B cell (primary cell): Measurements from ENCODE around the gene NLRP5. TPM values are rescaled to one million over a fixed set of nuclear protein-coding genes. Genes with fewer than 3 reads are reported as not detected.
A peak's percentile ranks its signal among the peaks of the same experiment; 100 is the strongest.

ENCODE experiments used
- ATAC-seq: fragments of 200-7000 bp; cut with Tn5 transposase; one replicate; pipeline ENCODE4 v1.10.0; 2021; ENCODE audit warnings: low read depth, mild to moderate bottlenecking, moderate number of reproducible peaks, moderate library complexity
- CTCF ChIA-PET: fragments of 350-600 bp; sonication (Branson Sonifier 250); formaldehyde crosslinking; loops from one replicate; lab custom pipeline; 2021; ENCODE audit warnings: antibody characterized with exemption, inconsistent platforms; lab: Charles Lee
- POLR2A ChIA-PET: fragments of 350-600 bp; sonication (Branson Sonifier 250); formaldehyde crosslinking; loops from one replicate; lab custom pipeline; 2021; ENCODE audit warnings: antibody characterized with exemption; lab: Charles Lee
- DNase-seq: peaks from one replicate; pipeline ENCODE4 v3.0.0; 2013
- H2AFZ ChIP-seq: 2 replicates; pipeline ENCODE4 v1.6.1; 2012; ENCODE audit warnings: mild to moderate bottlenecking, low read depth, low read length; ENCODE audit not compliant: insufficient read depth, poor library complexity, severe bottlenecking
- H3K27ac ChIP-seq, 2 donors: 1 replicate in 1 of 2; 2 replicates in 1 of 2; pipeline ENCODE4 v1.5.1; 2012 to 2013; ENCODE audit warnings: low read length in 2 of 2, mild to moderate bottlenecking in 2 of 2, moderate library complexity in 1 of 2
- H3K27me3 ChIP-seq, 4 experiments: fragments of 200-600 bp in 1 of 4; sonication (generic) in 1 of 4; replicated peaks in 1 of 4; 1 replicate in 2 of 4; 2 replicates in 2 of 4; pipeline versions ENCODE4 v1.6.1 to v1.7.0; 2013 to 2016; ENCODE audit warnings: low read length in 3 of 4, mild to moderate bottlenecking in 2 of 4, mixed read lengths in 1 of 4, moderate library complexity in 1 of 4; ENCODE audit not compliant: insufficient read depth in 4 of 4, control insufficient read depth in 3 of 4; ENCODE audit errors: control extremely low read depth in 1 of 4
- H3K36me3 ChIP-seq, 2 experiments: replicated peaks in 1 of 2; 1 replicate in 1 of 2; 2 replicates in 1 of 2; pipeline versions ENCODE4 v1.6.1 to v1.7.1; 2013; ENCODE audit warnings: low read length in 1 of 2; ENCODE audit not compliant: insufficient read depth in 2 of 2, control insufficient read depth in 1 of 2; ENCODE audit errors: control extremely low read depth in 1 of 2, extremely low read depth in 1 of 2
- H3K4me1 ChIP-seq, 2 donors: fragments of 200-600 bp in 1 of 2; sonication (generic) in 1 of 2; 1 replicate in 1 of 2; 2 replicates in 1 of 2; pipeline versions ENCODE4 v1.5.1 to v1.6.1; 2013 to 2017; ENCODE audit warnings: low read length in 2 of 2; ENCODE audit not compliant: control insufficient read depth in 2 of 2, insufficient read depth in 2 of 2
- H3K4me2 ChIP-seq: replicated peaks from 2 replicates; pipeline ENCODE3; 2012; ENCODE audit warnings: mild to moderate bottlenecking, low read depth, low read length; ENCODE audit not compliant: poor library complexity, severe bottlenecking
- H3K4me3 ChIP-seq, 5 experiments: fragments of 200-600 bp in 1 of 5; sonication (generic) in 1 of 5; 1 replicate in 3 of 5; 2 replicates in 2 of 5; pipeline versions ENCODE4 v1.5.1 to v1.7.0; 2011 to 2016; ENCODE audit warnings: low read length in 4 of 5, mild to moderate bottlenecking in 4 of 5, low read depth in 2 of 5, control low read depth in 1 of 5, moderate library complexity in 1 of 5; ENCODE audit not compliant: insufficient read depth in 1 of 5; ENCODE audit errors: control extremely low read depth in 1 of 5, extremely low read depth in 1 of 5
- H3K79me2 ChIP-seq: fragments of 200-600 bp; sonication (generic); one replicate; pipeline ENCODE4 v1.6.0; 2016; ENCODE audit warnings: low read length; ENCODE audit not compliant: control insufficient read depth, insufficient read depth
- H3K9ac ChIP-seq: fragments of 200-600 bp; sonication (generic); 2 replicates; pipeline ENCODE4 v1.6.1; 2017; ENCODE audit warnings: mild to moderate bottlenecking, low read length, moderate library complexity
- H3K9me3 ChIP-seq, 3 donors: one replicate each; pipeline versions ENCODE4 v1.6.1 to v1.7.1; 2013; ENCODE audit warnings: low read length in 2 of 3; ENCODE audit not compliant: control insufficient read depth in 2 of 3, insufficient read depth in 1 of 3; ENCODE audit errors: control extremely low read depth in 1 of 3
- H4K20me1 ChIP-seq: 2 replicates; pipeline ENCODE4 v1.6.0; 2012; ENCODE audit warnings: mild to moderate bottlenecking, low read length; ENCODE audit not compliant: insufficient read depth, control insufficient read depth, poor library complexity, severe bottlenecking
- H3K27ac Mint-ChIP-seq: one replicate; pipeline ENCODE4 v1.8.0; 2021; ENCODE audit warnings: mixed read lengths
- H3K27me3 Mint-ChIP-seq: one replicate; pipeline ENCODE4 v1.8.0; 2021; ENCODE audit warnings: mixed read lengths
- H3K4me1 Mint-ChIP-seq: one replicate; pipeline ENCODE4 v1.8.0; 2021; ENCODE audit warnings: mixed read lengths
- H3K4me3 Mint-ChIP-seq: one replicate; pipeline ENCODE4 v1.8.0; 2021; ENCODE audit warnings: mixed read lengths
- H3K9me3 Mint-ChIP-seq: one replicate; pipeline ENCODE4 v1.8.0; 2022; ENCODE audit warnings: mixed read lengths; ENCODE audit not compliant: insufficient read depth
- CTCF ChIP-seq: fragments of 200-600 bp; IDR thresholded peaks from one replicate; pipeline ENCODE4 v1.8.0; 2022; ENCODE audit warnings: antibody characterized with exemption, mild to moderate bottlenecking
- EZH2 ChIP-seq: IDR thresholded peaks from 2 replicates; pipeline ENCODE4 v1.6.1; 2012; ENCODE audit warnings: borderline replicate concordance, low read depth, mild to moderate bottlenecking, moderate library complexity, low read length; ENCODE audit not compliant: insufficient read depth, poor library complexity, severe bottlenecking
- WGBS: methylation state at CpG from one replicate; pipeline ENCODE4 v1.1.5; 2013; ENCODE audit warnings: missing lambda C conversion rate; ENCODE audit not compliant: insufficient coverage; 5-methylcytosine and 5-hydroxymethylcytosine counted together
- intact Hi-C: fragments of 100-400 bp; cut with micrococcal nuclease; formaldehyde crosslinking; loops from one replicate; pipeline ENCODE4 v1.10.0; 2022
- polyA plus RNA-seq: library from polyadenylated mRNA; depleted of rRNA; stranded (reverse); fragments of >200 nt; gene quantifications from 2 replicates; pipeline ENCODE4 v1.2.3, GENCODE V29; 2012
- total RNA-seq, 2 donors: library from RNA; stranded (reverse); fragments of 120-200 nt in 1 of 2; gene quantifications; 1 replicate in 1 of 2; 2 replicates in 1 of 2; pipeline versions ENCODE4 v1.2.3 to v1.2.4, GENCODE V29; 2013 to 2022

The NLRP5 gene
- total and polyA plus RNA-seq, 2 donors (not counting 1 experiment from before 2014, with no cell fraction given): not detected

GRCh38 chr19:56108447-56109195 is 122.0 kb downstream of the NLRP5 start:
- no peaks in the 10 kb centered on the region for H3K27me3 ChIP-seq
- Mint-ChIP-seq H3K9me3 (no peaks in the 10 kb centered on the region), H3K27ac (peak overlapping the region; percentile 53), H3K4me3 (peak overlapping the region; percentile 50), H3K27me3 (no peaks in the 10 kb centered on the region), H3K4me1 (peaks cover 80% of the 10 kb centered on the region)
- H3K4me1 ChIP-seq: peaks cover 73 to 75% of the 10 kb centered on the region in 2 donors
- H3K27ac ChIP-seq: peak overlapping the region in 1 of 2 donors; percentile 59
- ATAC-seq: no peak
- H4K20me1 ChIP-seq: peaks cover 84% of the 10 kb centered on the region
- 57% methylated on average over 17 of the region's 24 CpGs for WGBS
- no peak for TF ChIP-seq CTCF
- no peak for TF ChIP-seq EZH2
- no peak for DNase-seq
- no peak overlapping the region for H2AFZ ChIP-seq
- ChIA-PET CTCF (interaction anchor here (0.5 to 0.9 kb wide), 2 partner anchors 28 to 33 kb away, joined by 3 to 5 read pairs; no protein-coding TSS in a partner anchor), POLR2A (no interaction called here)
- no peaks in the 10 kb centered on the region for H3K9me3 ChIP-seq
- no peak overlapping the region for H3K4me3 ChIP-seq
- intact Hi-C loops: no loop called here
- peak overlapping the region; percentile 50 for H3K4me2 ChIP-seq
- peaks cover 0 to 6% of the 10 kb centered on the region in 2 experiments for H3K36me3 ChIP-seq
- no peak overlapping the region for H3K9ac ChIP-seq
- H3K79me2 ChIP-seq: peaks cover 95% of the 10 kb centered on the region

- intact Hi-C loops: no loop called here
- Histone ChIP-seq H4K20me1 (peaks cover 88% of the 10 kb centered on the region), H2AFZ (no peak overlapping the region), H3K9me3 (no peaks in the 10 kb centered on the region), H3K36me3 (peaks cover 0 to 6% of the 10 kb centered on the region in 2 experiments), H3K4me2 (peak overlapping the region; percentile 50), H3K9ac (no peak overlapping the region), H3K27me3 (no peaks in the 10 kb centered on the region), H3K4me1 (peaks cover 79 to 81% of the 10 kb centered on the region in 2 donors), H3K27ac (peak overlapping the region in 1 of 2 donors; percentile 59), H3K4me3 (no peak overlapping the region), H3K79me2 (peaks cover 100% of the 10 kb centered on the region)
- Mint-ChIP-seq H3K27ac (peak overlapping the region; percentile 67), H3K27me3 (no peaks in the 10 kb centered on the region), H3K4me1 (peaks cover 85% of the 10 kb centered on the region), H3K9me3 (no peaks in the 10 kb centered on the region), H3K4me3 (peak overlapping the region; percentile 50)
- CTCF ChIA-PET: no interaction called here
- 31% methylated on average over 13 of the region's 13 CpGs for WGBS
- DNase-seq (no peak), ATAC-seq (no peak)
- TF ChIP-seq CTCF: no peak
- no peak for TF ChIP-seq EZH2
- POLR2A ChIA-PET: no interaction called here
These were observed 122.7 kb downstream of the NLRP5 start for GRCh38 chr19:56109226-56109625.
